Dedifferentiated amniotic fluid mesenchymal stem cell (primary cell): ENCODE results near the gene RPL31.

ENCODE experiments used
- DNase-seq: peaks from one replicate; pipeline ENCODE4 v3.0.0-alpha.2; 2016; ENCODE audit errors: extremely low spot score

The RPL31 gene

GRCh38 chr2:100993294-100993693, 8.8 kb upstream of the RPL31 start:
- DNase-seq, result no peak

GRCh38 chr2:100995309-100996075, 6.6 kb upstream of the RPL31 start:
- DNase-seq, result no peak

- no peak for DNase-seq
These were observed 4.4 kb upstream of the RPL31 start for GRCh38 chr2:100997509-100998234.

GRCh38 chr2:100998235-100998573, 3.9 kb upstream of the RPL31 start:
- no peak for DNase-seq

GRCh38 chr2:100999995-101000394, 2.1 kb upstream of the RPL31 start:
- DNase-seq, result no peak

- DNase-seq, result no peak
These were observed 631 bp downstream of the RPL31 start for GRCh38 chr2:101002562-101003277.

- DNase-seq, result no peak
These were observed 1.2 kb downstream of the RPL31 start for GRCh38 chr2:101003278-101003775.

GRCh38 chr2:101004620-101005325, 2.7 kb downstream of the RPL31 start:
- DNase-seq, result no peak

- DNase-seq, result no peak
These were observed 4.1 kb downstream of the RPL31 start for GRCh38 chr2:101006065-101006715.

- no peak for DNase-seq
These were observed 5.6 kb downstream of the RPL31 start for GRCh38 chr2:101007415-101008345.

- DNase-seq, result no peak
These were observed 9.1 kb downstream of the RPL31 start for GRCh38 chr2:101011152-101011551.

GRCh38 chr2:101012054-101012705, 10.1 kb downstream of the RPL31 start:
- DNase-seq, result no peak

- peak; percentile 57 for DNase-seq
These were observed 10.7 kb downstream of the RPL31 start for GRCh38 chr2:101012706-101013181.

GRCh38 chr2:101014264-101014857, 12.3 kb downstream of the RPL31 start:
- DNase-seq, result no peak

GRCh38 chr2:101017371-101017770, 15.3 kb downstream of the RPL31 start:
- no peak for DNase-seq

- DNase-seq, result no peak
These were observed 16.8 kb downstream of the RPL31 start for GRCh38 chr2:101018934-101019333.

- DNase-seq, result no peak
These were observed 20.1 kb downstream of the RPL31 start for GRCh38 chr2:101022221-101022620.

- no peak for DNase-seq
These were observed 21.4 kb downstream of the RPL31 start for GRCh38 chr2:101023327-101024107.
